HL-60 (cell line): Measurements from ENCODE around the gene CMTM5.

ENCODE experiments used
- CTCF ChIP-seq: IDR thresholded peaks from one replicate; pipeline ENCODE4 v1.5.1; 2011; ENCODE audit warnings: low read length, control low read depth, inconsistent platforms; ENCODE audit not compliant: insufficient read depth
- GABPA ChIP-seq: IDR thresholded peaks from 2 replicates; pipeline ENCODE4 v1.6.1; 2012; ENCODE audit warnings: low read depth
- POLR2AphosphoS5 ChIP-seq: IDR thresholded peaks from 2 replicates; pipeline ENCODE4 v1.6.1; 2012; ENCODE audit warnings: low read depth
- REST ChIP-seq: IDR thresholded peaks from 2 replicates; pipeline ENCODE4 v1.6.1; 2012; ENCODE audit warnings: low read depth; ENCODE audit not compliant: insufficient replicate concordance
- SPI1 ChIP-seq: IDR thresholded peaks from 2 replicates; pipeline ENCODE4 v1.6.1; 2012; ENCODE audit warnings: low read depth, mild to moderate bottlenecking, borderline replicate concordance

GRCh38 chr14:23376482-23377197, at the start of gene CMTM5:
- TF ChIP-seq CTCF: no peak
- TF ChIP-seq GABPA: no peak
- no peak for TF ChIP-seq POLR2AphosphoS5
- TF ChIP-seq REST: no peak
- no peak for TF ChIP-seq SPI1
